HG02642 (cell line): Measurements from ENCODE around the gene BLM.

Experiments used
- ATAC-seq: cut with Tn5 transposase; IDR thresholded peaks from one replicate; pipeline ENCODE4 v1.9.1; 2021; ENCODE audit warnings: mild to moderate bottlenecking; ENCODE audit not compliant: unreplicated experiment, poor library complexity

The BLM gene

GRCh38 chr15:90690585-90690984 lies 26.6 kb upstream of the BLM start:
- no peak for ATAC-seq

GRCh38 chr15:90691369-90691768 lies 25.8 kb upstream of the BLM start:
- no peak for ATAC-seq

DNA sequence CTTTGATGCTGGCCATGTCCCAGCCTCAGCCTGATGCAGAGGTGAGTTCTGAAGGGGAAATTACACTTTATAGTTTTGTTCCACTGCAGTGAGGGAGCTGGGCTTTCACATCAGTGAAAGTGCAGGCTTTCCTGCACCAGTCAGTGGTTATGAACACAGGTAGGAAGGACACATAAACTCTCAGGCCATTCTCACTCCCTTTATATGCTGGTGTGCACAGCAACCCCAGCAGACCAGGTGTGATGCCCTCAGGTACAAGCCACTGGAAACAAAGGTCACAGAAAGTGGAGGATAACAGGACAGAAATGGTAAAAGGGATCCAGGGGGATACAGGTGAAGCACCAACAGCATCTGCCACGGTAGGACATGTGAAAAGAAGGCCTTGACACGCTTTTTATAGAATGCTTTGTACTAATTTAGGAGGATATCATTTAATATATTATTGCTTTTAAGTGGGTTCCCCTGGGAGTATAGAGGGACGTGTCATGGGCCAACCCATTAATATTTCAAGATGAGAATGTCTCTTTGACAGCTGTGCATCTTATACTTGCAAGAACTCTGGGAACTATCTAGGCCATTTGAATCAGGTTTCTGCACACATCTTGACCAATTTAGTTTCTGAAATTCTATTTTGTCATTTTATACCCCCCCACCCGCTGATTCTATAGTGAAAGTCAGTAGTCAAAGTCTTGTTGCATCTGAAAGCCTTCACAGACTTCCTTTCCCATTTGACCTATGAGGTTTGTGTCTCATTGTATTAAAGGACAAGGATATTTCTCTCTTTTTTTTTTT lies 25.0 kb upstream of the BLM start:
- no peak for ATAC-seq

DNA sequence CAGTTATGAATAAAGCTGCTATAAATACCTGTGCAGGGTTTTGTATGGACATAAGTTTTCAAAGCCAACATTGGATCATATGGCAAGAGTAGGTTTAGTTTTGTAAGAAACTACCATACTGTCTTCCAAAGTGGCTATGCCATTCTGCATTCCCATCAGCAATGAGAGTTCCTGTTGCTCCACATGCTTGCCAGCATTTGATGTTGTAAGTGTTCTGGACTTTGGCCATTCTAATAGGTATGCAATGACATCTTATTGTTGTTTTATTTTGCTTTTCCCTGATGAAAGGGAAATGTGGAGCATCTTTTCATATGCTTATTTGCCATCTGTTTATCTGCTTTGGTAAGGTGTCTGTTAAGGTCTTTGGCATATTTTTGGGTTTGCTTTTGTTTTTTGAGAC lies 22.2 kb upstream of the BLM start:
- no peak for ATAC-seq

DNA sequence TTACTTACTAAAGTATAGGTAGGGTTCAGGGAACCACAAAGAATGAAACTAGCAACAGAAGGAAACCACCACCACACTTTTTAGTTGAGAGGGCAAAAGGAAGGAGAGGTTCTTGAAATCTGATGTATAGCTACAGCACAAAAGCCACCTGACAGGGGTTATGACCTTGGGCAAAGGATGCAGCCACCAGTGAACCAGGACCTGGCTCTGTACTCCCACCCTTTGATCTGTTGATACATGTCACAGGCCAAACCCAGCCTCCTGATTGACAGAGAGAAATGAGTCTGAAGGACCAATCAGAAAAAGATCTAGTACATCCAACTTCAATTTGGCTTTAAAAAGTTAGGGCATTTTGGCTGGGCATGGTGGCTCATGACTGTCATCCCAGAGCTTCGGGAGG lies 20.0 kb upstream of the BLM start:
- ATAC-seq = no peak

DNA sequence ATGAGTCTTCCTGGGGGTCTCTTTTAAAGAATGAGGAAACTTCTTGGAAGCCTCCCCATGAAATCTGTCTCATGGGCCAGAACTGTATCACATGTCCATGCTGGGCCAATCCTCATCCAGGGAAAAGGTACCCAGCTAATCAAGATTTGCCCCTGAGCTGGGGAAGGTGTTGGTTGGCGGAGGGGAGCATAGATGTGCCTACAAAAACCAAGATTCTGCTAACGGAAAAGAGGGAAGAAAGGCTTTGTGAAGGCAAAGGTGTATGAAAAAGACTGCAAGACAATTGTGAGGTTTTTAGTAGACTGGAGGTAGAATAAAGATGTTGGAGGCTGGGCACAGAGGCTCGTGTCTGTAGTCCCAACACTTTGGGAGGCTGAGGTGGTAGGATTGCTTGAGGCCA lies 18.5 kb upstream of the BLM start:
- no peak for ATAC-seq

GRCh38 chr15:90701048-90701447 lies 16.1 kb upstream of the BLM start:
- no peak for ATAC-seq

DNA sequence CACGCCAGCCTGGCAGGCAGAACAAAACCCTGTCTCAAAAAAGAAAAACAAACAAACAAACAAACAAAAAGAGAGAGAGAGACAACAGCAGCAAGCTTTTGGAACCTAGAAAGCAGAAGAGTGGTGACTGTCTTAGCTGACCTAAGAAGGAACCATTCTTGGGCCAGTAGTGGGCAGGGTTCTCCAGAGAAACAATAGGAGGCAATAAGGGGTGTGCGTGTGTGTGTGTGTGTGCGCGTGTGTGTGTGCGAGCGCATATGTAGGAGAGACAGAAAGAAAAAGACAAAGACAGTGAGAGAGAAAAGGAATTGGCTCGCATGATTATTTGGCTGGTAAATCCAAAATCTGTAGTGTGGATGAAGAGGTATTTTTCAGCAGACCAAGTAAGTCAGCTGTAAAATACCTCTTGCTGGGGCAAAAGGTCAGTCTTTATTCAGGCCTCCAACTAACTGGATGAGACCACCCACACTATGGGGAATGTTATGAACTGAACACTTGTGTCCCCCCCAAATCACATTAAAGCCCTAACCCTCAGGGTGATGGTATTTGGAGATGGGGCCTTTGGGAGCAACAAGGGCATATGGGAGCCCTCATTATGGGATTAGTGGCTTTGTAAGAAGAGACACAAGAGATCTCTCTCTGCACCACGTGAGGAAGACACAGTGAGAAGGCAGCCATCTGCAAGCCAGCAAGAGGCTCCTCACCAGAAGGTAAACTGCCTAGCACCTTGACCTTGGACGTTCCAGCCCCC lies 15.1 kb upstream of the BLM start:
- no peak for ATAC-seq

DNA sequence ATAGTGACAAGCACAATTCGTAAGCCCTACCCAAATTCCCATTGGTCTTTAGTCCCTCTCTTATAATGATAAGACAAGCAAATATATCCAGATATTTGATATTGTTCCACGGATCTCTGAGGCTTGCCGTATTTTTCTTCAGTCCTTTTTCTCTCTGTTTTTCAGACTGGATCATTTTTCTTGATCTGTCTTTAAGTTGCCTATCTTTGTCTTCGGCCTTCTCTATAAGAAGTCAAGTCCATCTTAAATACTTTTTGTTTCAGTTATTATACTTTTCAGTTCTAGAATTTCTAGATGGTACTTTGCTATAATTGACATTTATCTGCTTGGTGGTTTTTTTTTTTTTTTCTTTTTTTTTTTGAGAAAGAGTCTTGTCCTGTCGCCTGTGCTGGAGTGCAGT lies 13.7 kb upstream of the BLM start:
- no peak for ATAC-seq

GRCh38 chr15:90705212-90705611 lies 11.9 kb upstream of the BLM start:
- no peak for ATAC-seq

DNA sequence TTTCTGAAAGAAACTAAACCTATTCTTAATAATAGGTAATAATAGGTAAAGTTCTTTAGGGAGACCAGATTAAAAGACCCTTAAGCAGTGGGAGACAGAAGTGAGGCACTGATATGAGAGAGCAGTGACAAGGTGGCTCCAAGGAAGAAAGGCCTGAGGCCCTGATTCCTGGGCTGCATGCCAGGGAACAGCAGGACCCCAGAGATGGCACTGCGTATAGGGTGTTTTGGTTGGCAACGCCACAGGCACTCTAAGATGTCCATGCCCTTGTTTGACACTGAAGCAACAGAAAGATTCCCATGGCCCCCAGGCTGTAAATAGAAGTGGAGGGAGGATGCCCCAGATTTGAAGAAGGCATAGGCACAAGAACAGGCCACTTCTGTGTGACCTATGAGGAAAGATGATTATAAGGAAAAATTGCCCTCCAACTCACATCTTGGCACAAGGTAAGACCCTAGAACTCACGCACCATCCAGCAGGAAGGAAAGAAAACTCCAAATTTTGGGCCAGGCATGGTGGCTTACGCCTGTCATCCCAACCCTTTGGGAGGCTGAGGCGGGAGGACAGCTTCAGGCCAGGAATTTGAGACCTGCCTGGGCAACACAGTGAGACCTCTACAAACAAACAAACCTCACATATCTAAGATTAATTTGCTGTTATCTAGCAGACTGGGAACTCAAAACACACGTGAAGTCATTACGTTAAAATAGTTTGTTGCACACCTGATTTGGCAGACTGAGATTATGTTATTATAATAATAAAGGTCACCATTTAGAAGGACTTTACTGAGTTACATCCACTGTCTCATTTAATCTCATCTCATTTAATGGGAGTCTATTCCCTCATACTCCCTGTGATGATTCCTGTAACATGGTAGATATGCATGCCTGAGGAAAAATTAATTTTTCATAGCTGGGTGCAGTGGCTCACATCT lies 10.5 kb upstream of the BLM start:
- no peak for ATAC-seq

DNA sequence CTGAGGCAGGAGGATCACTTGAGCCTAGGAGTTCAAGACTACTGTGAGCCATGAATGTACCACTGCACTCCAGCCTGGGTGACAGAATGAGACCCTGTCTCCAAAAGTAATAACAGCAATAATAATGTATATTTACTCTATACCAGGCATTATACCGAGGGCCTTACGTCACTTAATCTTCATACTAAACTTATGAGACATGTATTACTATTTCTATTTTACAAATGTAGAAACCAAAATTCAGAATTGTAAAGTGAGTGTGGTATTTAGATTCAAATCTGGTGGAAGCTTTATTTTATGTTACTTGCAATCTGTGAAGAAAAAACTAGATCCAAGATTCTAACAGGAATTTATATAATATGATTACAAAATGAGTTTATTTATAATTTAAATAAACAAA lies 9.7 kb upstream of the BLM start:
- ATAC-seq = no peak

GRCh38 chr15:90708516-90708915 lies 8.6 kb upstream of the BLM start:
- ATAC-seq = no peak

DNA sequence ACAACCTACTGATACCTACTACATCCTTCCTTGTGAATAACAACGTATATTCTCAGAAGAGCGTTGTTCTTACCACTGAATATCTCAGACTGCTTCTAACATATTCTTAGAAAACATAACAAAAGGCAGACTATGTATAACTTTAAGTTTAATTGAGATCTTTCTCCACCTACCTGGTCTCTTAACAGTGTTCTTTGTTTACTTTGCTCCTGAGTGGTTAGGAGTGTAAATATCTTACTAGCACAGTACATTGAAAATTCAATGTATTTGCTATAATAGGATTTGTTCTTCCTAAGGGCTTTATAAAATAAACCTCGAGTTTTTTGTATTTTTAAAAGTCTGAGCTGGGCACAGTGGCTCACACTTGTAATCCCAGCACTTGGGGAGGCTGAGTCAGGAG lies 7.9 kb upstream of the BLM start:
- ATAC-seq = no peak

DNA sequence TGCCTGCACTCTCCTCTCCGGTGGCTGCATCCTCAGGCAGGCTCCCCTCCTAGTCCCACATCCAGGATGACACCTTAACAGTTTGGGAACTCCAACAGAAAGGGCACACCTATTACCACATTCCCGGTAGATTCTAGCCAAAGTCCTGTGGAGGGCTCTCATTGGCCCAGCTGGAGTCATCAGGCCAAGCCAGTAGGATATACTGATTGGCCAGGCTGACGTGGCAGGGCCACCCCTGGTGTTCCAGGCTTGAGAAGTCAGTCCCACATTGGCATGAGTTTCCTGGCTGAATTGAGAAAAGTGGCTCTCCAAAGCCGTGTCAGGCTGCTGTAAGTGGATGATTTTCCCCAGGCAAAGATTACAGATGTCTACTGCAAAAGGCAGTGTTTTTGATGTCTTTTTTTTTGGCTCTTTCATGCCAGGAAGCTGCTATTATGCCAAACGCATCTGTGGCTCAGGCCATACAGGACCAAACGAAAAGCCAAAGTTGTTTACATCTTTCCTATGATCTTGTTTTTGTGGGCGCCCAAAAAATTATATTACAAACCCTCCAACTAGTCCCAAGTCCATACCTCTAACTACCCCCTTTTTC lies 6.6 kb upstream of the BLM start:
- ATAC-seq = no peak

DNA sequence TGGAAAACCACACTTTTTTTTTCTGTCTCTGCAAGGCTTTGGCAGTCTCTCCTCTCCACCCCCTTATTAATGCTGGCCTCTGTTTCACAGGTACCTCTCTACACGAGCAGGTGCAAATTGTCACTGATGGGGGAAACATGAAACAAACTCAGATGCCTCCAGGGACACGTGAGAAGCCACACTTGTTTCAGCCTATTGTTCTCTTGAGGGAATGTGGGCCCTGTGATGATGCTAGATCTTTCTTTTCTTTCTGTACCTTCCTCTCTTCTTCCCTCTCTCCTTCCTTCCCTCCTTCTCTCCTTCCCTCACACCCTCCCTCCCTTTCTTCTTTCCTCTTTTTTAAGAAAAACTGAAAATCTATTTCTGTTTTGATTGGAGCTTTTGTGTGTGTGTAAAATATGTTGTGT lies 5.7 kb upstream of the BLM start:
- no peak for ATAC-seq

DNA sequence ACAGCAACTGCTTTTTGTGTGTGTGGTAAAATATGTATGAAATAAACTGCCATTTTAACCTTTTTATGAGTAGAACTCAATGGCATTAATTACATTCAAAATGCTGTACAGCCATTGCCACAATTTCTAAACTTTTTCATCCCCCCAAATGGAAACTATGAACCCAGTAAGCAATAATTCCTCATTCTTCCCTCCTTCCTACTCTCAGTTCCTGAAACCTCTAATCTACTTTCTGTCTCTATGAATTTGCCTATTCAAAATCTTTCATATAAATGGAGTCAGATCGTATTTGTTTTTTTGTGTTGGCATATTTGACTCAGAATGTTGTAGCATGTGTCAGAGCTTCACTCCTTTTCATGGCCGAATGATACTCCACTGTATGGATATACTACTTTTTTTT lies 5.3 kb upstream of the BLM start:
- no peak for ATAC-seq

DNA sequence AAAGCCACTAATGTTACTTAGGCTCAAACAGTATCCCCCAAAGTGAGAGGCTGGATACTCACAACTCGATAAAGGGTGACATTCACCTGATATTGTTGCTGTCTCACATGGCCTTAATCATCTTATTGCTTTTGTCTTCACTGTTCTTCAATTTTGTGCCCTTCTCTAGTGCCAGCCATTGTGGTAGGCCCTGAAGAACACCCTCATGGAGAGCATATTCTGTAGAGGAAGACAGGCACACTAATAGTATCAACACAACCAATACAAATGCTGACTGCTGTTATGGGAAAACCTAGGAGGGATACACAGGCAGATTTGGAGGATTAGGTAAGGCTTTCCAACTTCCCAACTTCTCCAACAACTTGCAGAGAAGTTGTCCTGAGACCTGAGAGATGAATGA lies 4.1 kb upstream of the BLM start:
- ATAC-seq = no peak

DNA sequence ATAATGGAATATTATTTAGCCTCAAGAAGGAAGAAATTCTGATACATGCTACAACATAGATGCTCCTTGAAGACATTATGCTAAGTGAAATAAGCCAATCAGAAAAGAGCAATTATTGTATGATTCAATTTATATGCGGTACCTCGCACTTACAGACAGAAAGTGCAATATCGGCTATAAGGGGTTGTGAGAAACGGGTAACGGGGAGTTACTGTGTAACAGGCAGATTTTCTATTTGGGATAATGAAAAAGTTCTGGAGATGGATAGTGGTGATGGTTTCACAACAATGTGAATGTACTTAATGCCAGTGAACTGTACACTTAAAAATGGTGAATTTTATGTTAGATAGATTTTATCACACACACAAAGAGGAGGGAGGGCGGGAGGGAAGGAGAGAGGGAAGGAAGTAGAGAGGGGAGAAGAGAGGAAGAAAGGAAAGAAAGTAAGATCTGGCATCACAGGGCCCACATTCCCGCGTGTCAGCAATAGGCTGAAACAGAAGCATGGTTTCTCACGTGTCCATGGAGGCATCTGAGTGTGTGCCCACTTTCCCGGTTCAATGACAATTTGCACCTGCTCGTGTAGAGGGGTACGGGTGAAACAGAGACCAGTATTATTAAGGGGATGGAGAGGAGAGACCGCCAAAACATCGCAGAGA lies 700 bp upstream of the BLM start:
- no peak for ATAC-seq

GRCh38 chr15:90718232-90718631 lies 1.1 kb downstream of the BLM start:
- ATAC-seq = no peak
